ENCODE measurements around the gene ERFE.

DNA sequence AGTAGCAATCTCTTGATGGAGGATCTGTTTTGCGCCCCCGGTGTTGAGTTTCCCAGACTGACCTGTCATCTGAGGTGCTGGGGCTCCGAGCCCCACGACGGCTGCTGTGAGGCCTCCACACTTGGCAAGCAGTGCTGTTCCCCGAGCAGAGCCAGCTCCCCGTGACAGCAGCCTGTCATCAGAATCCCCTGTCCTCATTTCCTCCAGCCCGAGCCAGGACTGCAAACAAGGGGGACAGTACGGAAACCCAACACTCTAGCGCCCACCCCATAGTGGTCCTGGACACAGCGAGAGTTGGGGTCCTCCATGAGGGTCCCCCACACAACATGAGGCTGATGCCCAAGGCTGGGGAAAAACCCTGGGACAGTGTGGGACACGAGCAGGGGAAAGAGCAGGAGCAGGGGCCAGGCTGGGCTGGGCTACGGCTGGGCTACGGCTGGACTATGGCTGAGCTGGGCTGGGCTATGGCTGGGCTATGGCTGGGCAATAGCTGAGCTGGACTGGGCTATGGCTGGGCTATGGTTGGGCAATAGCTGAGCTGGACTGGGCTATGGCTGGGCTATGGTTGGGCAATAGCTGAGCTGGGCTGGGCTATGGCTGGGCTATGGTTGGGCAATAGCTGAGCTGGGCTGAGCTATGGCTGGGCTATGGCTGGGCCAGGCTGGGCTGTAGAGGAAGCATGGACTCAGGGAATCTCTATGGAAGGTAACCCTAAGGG is 21.8 kb upstream of the ERFE start:
- TF ChIP-seq CTCF (IDR thresholded peaks at IDR 0.05; ENCODE audit: borderline replicate concordance, extremely low read depth, low read length, poor library complexity, severe bottlenecking): no peak
- no peak for TF ChIP-seq EZH2 (IDR thresholded peaks at IDR 0.05; ENCODE audit: borderline replicate concordance, low read depth, low read length, severe bottlenecking)
